Progenitor cell of endocrine pancreas (in vitro differentiated cells): Measurements from ENCODE around the gene HTR6. TPM values are rescaled to one million over a fixed set of nuclear protein-coding genes. Genes with fewer than 3 reads are reported as not detected.

Source experiments
- DNase-seq: peaks from one replicate; pipeline ENCODE4 v3.0.0; 2021; ENCODE audit warnings: low spot score; ENCODE audit not compliant: unreplicated experiment
- H3K27ac Mint-ChIP-seq: 2 replicates; pipeline ENCODE4 v1.8.0; 2021; ENCODE audit warnings: mild to moderate bottlenecking, moderate library complexity, mixed read lengths
- H3K27me3 Mint-ChIP-seq: 2 replicates; pipeline ENCODE4 v1.8.0; 2021; ENCODE audit warnings: mixed read lengths
- H3K36me3 Mint-ChIP-seq: 2 replicates; pipeline ENCODE4 v1.8.0; 2022; ENCODE audit warnings: mixed read lengths; ENCODE audit not compliant: insufficient read depth
- H3K4me1 Mint-ChIP-seq: 2 replicates; pipeline ENCODE4 v1.8.0; 2021; ENCODE audit warnings: low read depth, mixed read lengths
- H3K4me3 Mint-ChIP-seq: 2 replicates; pipeline ENCODE4 v1.8.0; 2021; ENCODE audit warnings: low read depth, mild to moderate bottlenecking, moderate library complexity, mixed read lengths
- H3K9me3 Mint-ChIP-seq: 2 replicates; pipeline ENCODE4 v1.8.0; 2021; ENCODE audit warnings: low read depth, mixed read lengths
- CTCF ChIP-seq: fragments of 200-600 bp; sonication (generic); IDR thresholded peaks from one replicate; pipeline ENCODE4 v1.5.0; 2021; ENCODE audit warnings: antibody characterized with exemption, mild to moderate bottlenecking; ENCODE audit not compliant: unreplicated experiment
- total RNA-seq: library from RNA; stranded (reverse); gene quantifications from 2 replicates; pipeline ENCODE4 v1.2.1, GENCODE V29; 2021

HTR6 gene
- total RNA-seq, 1 donor from 2014 or later = not detected

GRCh38 chr1:19639999-19640362, 24.7 kb upstream of the HTR6 start:
- H3K4me3 Mint-ChIP-seq = no peak overlapping the region
- DNase-seq = no peak
- no peak for TF ChIP-seq CTCF
- H3K27me3 Mint-ChIP-seq = peaks cover 45% of the 10 kb centered on the region
- H3K4me1 Mint-ChIP-seq = no peaks in the 10 kb centered on the region
- H3K27ac Mint-ChIP-seq = no peak overlapping the region
- no peaks in the 10 kb centered on the region for H3K36me3 Mint-ChIP-seq
- H3K9me3 Mint-ChIP-seq = no peaks in the 10 kb centered on the region

GRCh38 chr1:19640363-19641316, 24.0 kb upstream of the HTR6 start:
- H3K9me3 Mint-ChIP-seq = no peaks in the 10 kb centered on the region

GRCh38 chr1:19643121-19643520, 21.6 kb upstream of the HTR6 start:
- Mint-ChIP-seq H3K27ac (no peak overlapping the region), H3K4me3 (peak overlapping the region; percentile 69), H3K36me3 (no peaks in the 10 kb centered on the region), H3K9me3 (no peaks in the 10 kb centered on the region), H3K27me3 (peaks cover 68% of the 10 kb centered on the region), H3K4me1 (no peaks in the 10 kb centered on the region)
- no peak for DNase-seq
- TF ChIP-seq CTCF = no peak

More at GRCh38 chr1:19640363-19641316, 24.0 kb upstream of the HTR6 start:
- no peak overlapping the region for H3K27ac Mint-ChIP-seq
- TF ChIP-seq CTCF = no peak
- no peak for DNase-seq
- H3K4me1 Mint-ChIP-seq = no peaks in the 10 kb centered on the region
- peaks cover 46% of the 10 kb centered on the region for H3K27me3 Mint-ChIP-seq
- H3K36me3 Mint-ChIP-seq = no peaks in the 10 kb centered on the region
- no peak overlapping the region for H3K4me3 Mint-ChIP-seq

- no peak for DNase-seq
- Mint-ChIP-seq H3K9me3 (no peaks in the 10 kb centered on the region), H3K36me3 (no peaks in the 10 kb centered on the region), H3K4me3 (peak within 1 kb of the TSS; percentile 86), H3K27ac (peak within 1 kb of the TSS; percentile 84), H3K4me1 (no peaks in the 10 kb centered on the region), H3K27me3 (peaks cover 68% of the 10 kb centered on the region)
- no peak for TF ChIP-seq CTCF
Observed at GRCh38 chr1:19643602-19644394, 20.9 kb upstream of the HTR6 start, which contains the start of gene NBL1. TSS of gene NBL1 (plus strand) at chr1:19644311. CDS start at chr1:19655031, 10,720 bp downstream.

GRCh38 chr1:19644395-19644680, 20.3 kb upstream of the HTR6 start:
- Mint-ChIP-seq H3K4me3 (no peak overlapping the region), H3K27me3 (peaks cover 65% of the 10 kb centered on the region)

More at GRCh38 chr1:19644395-19644680, 20.3 kb upstream of the HTR6 start:
- H3K9me3 Mint-ChIP-seq = no peaks in the 10 kb centered on the region
- H3K4me1 Mint-ChIP-seq = no peaks in the 10 kb centered on the region
- TF ChIP-seq CTCF = no peak
- no peak overlapping the region for H3K27ac Mint-ChIP-seq
- DNase-seq = no peak
- H3K36me3 Mint-ChIP-seq = no peaks in the 10 kb centered on the region
